DOHH2 (cell line): Measurements from ENCODE around the gene PMEL.

Experiments
- H3F3A ChIP-seq: fragments of 200-600 bp; sonication (generic), shearing (Covaris generic); 2 replicates; pipeline ENCODE4 v1.6.0; 2016; ENCODE audit warnings: antibody characterized with exemption, mild to moderate bottlenecking; ENCODE audit not compliant: control insufficient read depth, insufficient read depth
- H3K27ac ChIP-seq: fragments of 200-600 bp; sonication (generic); 2 replicates; pipeline ENCODE4 v1.5.1; 2014; ENCODE audit warnings: low read depth, mild to moderate bottlenecking, low read length, moderate library complexity
- H3K27me3 ChIP-seq: fragments of 200-600 bp; sonication (generic); 2 replicates; pipeline ENCODE4 v1.6.1; 2014; ENCODE audit warnings: mild to moderate bottlenecking, low read length, mixed read lengths; ENCODE audit not compliant: control insufficient read depth
- H3K36me3 ChIP-seq: fragments of 200-600 bp; sonication (generic); 2 replicates; pipeline ENCODE4 v1.6.1; 2014; ENCODE audit warnings: mild to moderate bottlenecking, low read length, moderate library complexity, mixed read lengths; ENCODE audit not compliant: control insufficient read depth
- H3K4me1 ChIP-seq: fragments of 200-600 bp; sonication (generic); 2 replicates; pipeline ENCODE4 v1.6.1; 2014; ENCODE audit warnings: mild to moderate bottlenecking, low read length, mixed read lengths; ENCODE audit not compliant: control insufficient read depth
- H3K4me2 ChIP-seq: fragments of 200-600 bp; sonication (generic); 2 replicates; pipeline ENCODE4 v1.6.0; 2014; ENCODE audit warnings: mild to moderate bottlenecking, low read length, moderate library complexity
- H3K4me3 ChIP-seq: fragments of 200-600 bp; sonication (generic); 2 replicates; pipeline ENCODE4 v1.5.1; 2014; ENCODE audit warnings: mild to moderate bottlenecking, low read length, mixed read lengths
- H3K79me2 ChIP-seq: fragments of 200-600 bp; sonication (generic); 2 replicates; pipeline ENCODE4 v1.6.1; 2014; ENCODE audit warnings: mild to moderate bottlenecking, low read length, mixed read lengths; ENCODE audit not compliant: control insufficient read depth
- H3K9me2 ChIP-seq: fragments of 200-600 bp; sonication (generic); replicated peaks from 2 replicates; pipeline ENCODE4 v1.6.1; 2014; ENCODE audit warnings: mild to moderate bottlenecking, low read length, mixed read lengths; ENCODE audit not compliant: control insufficient read depth
- H3K9me3 ChIP-seq: fragments of 200-600 bp; sonication (generic); 2 replicates; pipeline ENCODE4 v1.6.1; 2014; ENCODE audit warnings: antibody characterized with exemption, low read length, mixed read lengths; ENCODE audit not compliant: control insufficient read depth, insufficient read depth
- H4K20me1 ChIP-seq: fragments of 200-600 bp; sonication (generic); 2 replicates; pipeline ENCODE4 v1.6.0; 2014; ENCODE audit warnings: low read depth, mild to moderate bottlenecking, antibody characterized with exemption, low read length, moderate library complexity; ENCODE audit not compliant: control insufficient read depth, insufficient read depth
- CTCF ChIP-seq: fragments of 200-600 bp; sonication (generic); IDR thresholded peaks from one replicate; pipeline ENCODE4 v1.5.1; 2014; ENCODE audit warnings: antibody characterized with exemption, mild to moderate bottlenecking, low read depth, low read length; ENCODE audit not compliant: poor library complexity, severe bottlenecking
- EZH2phosphoT487 ChIP-seq: fragments of 200-600 bp; sonication (generic); IDR thresholded peaks from 2 replicates; pipeline ENCODE4 v1.6.1; 2017; ENCODE audit warnings: borderline replicate concordance, mild to moderate bottlenecking, antibody characterized with exemption, low read length, moderate library complexity, mixed read lengths

PMEL gene

DNA sequence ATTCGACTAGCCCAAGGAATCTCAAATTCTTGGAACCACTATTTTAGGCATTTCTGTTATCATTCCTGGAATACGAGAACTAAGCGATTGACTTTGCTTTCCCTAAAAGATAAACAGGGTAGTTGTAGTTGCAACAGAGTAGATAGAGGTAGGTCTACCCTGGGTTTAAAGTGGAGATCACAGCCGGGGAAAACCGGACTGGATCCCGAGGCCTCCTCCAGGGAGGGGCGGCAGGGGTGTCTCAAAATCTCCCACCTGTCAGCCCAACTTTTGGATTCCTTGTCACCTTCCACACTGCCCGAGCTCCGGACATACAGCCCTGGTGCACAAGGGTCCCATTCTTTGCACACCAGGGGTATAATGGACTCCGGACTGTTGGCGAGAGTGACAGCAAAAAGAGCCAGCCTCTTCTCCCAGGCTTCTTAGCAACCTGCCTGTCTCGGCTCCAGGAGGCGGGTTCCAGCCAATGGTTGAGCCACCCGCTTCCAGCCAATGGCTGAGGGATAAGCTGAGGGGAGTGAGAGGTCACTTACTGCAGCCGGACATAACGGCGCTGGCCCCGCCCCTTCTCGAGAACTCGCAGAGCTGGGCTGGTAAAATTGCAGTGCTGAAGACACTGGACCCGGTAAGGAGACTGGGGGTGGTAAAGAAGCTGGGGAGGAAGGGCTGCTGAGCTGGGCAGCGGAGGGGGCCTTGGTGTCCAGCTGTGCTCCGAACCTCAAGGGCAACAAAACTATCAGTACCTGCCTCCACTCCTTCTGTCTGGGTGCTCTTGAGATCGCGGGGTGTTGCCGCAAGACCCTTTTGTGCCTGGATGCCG lies 31.1 kb upstream of the PMEL start, which contains the start of gene SUOX:
TSS of gene SUOX (plus strand) at position 562 of the 820 bp plus-strand sequence. CDS start 4,946 bp downstream, outside the sequence.
- H3K27ac ChIP-seq, result no peak within 1 kb of the TSS
- peaks cover 7% of the 10 kb centered on the region for H3F3A ChIP-seq
- no peak within 1 kb of the TSS for H3K4me3 ChIP-seq
- H4K20me1 ChIP-seq, result no peaks in the 10 kb centered on the region
- peaks cover 19% of the 10 kb centered on the region for H3K36me3 ChIP-seq
- H3K4me1 ChIP-seq, result peaks cover 9% of the 10 kb centered on the region
- H3K4me2 ChIP-seq, result peak within 1 kb of the TSS; percentile 28; the same call in 1 of the 2 replicates
- H3K27me3 ChIP-seq, result peaks cover 13% of the 10 kb centered on the region
- H3K9me2 ChIP-seq, result no peaks in the 10 kb centered on the region
- TF ChIP-seq CTCF (no peak), EZH2phosphoT487 (no peak)
- no peaks in the 10 kb centered on the region for H3K9me3 ChIP-seq
- no peaks in the 10 kb centered on the region for H3K79me2 ChIP-seq

DNA sequence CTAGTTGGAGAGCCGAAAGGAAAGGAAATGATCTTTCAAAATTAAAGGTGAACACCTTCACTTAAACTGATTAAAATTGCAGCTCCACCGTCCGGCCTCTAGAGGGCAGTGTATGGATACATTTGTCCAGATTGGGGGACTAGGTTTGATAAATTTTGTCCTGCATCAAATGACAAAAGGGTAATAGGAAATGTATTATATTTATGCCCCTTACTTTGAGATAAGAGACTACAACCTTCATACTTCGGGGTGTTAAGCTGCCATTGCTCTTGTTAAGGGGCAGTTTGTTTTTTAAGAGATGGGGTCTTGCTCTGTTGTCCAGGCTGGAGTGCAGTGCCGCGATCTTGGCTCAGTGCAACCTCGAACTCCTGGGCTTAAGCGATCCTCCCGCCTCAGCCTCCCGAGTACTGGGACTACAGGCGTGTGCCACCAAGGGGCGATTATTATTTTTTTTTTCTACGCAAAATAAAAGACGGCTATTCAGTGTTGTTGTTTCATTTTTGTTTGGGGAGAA lies 30.4 kb upstream of the PMEL start:
- Histone ChIP-seq H3K4me1 (peaks cover 9% of the 10 kb centered on the region), H3K9me3 (no peaks in the 10 kb centered on the region), H3K36me3 (peaks cover 22% of the 10 kb centered on the region), H3F3A (peaks cover 7% of the 10 kb centered on the region), H4K20me1 (no peaks in the 10 kb centered on the region), H3K79me2 (no peaks in the 10 kb centered on the region), H3K9me2 (no peaks in the 10 kb centered on the region), H3K4me3 (no peak overlapping the region), H3K4me2 (no peak overlapping the region), H3K27ac (no peak overlapping the region), H3K27me3 (peaks cover 13% of the 10 kb centered on the region)
- TF ChIP-seq CTCF (peak; percentile 87), EZH2phosphoT487 (no peak)

DNA sequence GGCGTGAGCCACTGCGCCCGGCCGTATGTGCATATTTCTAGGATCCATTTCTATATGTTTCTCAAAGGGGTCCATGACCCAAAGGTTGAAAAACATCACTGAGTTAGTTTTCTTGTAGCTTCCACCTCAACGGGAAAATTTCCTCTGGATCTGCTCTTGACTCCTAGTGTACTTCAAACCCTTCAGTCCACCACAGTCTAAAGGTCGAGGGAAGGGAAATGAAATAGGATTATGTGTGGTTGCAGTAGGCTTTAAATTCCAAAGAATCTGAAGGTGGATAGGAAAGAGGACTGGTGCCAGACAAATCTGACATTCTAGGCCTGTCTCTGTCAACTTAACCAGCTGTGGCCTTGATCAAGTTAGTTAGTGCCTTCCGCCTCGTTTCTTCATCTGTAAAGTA lies 29.5 kb upstream of the PMEL start:
- peaks cover 9% of the 10 kb centered on the region for H3K4me1 ChIP-seq
- H3K36me3 ChIP-seq, result peaks cover 31% of the 10 kb centered on the region
- no peak overlapping the region for H3K4me2 ChIP-seq

More for the DNA sequence above, 29.5 kb upstream of the PMEL start:
- H4K20me1 ChIP-seq, result no peaks in the 10 kb centered on the region
- H3K4me3 ChIP-seq, result no peak overlapping the region
- peaks cover 13% of the 10 kb centered on the region for H3K27me3 ChIP-seq
- H3K27ac ChIP-seq, result no peak overlapping the region
- peaks cover 7% of the 10 kb centered on the region for H3F3A ChIP-seq
- H3K9me2 ChIP-seq, result no peaks in the 10 kb centered on the region
- H3K79me2 ChIP-seq, result no peaks in the 10 kb centered on the region
- no peaks in the 10 kb centered on the region for H3K9me3 ChIP-seq
- TF ChIP-seq EZH2phosphoT487 (no peak), CTCF (no peak)
